Fibroblast of skin of left biceps (primary cell): Measurements from ENCODE around the gene CPA5.
A peak's percentile ranks its signal among the peaks of the same experiment; 100 is the strongest.

Experiments used
- DNase-seq, 2 experiments: peaks; one replicate each; pipeline ENCODE4 v3.0.0-alpha.2; 2013; ENCODE audit warnings: low read depth in 2 of 2

The CPA5 gene

DNA sequence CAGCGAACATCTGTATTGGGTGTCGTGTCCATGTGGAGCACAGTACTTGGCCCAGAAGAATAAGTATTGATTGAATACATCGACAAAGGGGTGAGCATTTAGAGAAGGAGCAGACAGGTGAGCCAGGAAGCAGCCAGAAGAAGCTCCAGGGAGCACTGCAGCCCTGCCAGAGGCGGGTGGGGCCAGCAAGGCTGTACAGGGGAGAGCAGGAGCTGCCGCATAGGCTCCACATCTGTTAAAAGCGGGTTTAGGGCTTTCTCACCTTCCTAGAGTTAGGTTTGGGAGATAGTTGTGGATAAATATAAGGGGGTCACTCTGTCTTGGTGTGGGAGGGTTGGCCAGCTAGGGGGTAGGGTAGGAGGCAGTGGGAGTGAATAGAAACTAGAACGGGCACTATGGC is 34.4 kb downstream of the CPA5 start:
- DNase-seq: no peak

- no peak for DNase-seq
Measured at GRCh38 chr7:130379532-130379920, 34.9 kb downstream of the CPA5 start.

DNA sequence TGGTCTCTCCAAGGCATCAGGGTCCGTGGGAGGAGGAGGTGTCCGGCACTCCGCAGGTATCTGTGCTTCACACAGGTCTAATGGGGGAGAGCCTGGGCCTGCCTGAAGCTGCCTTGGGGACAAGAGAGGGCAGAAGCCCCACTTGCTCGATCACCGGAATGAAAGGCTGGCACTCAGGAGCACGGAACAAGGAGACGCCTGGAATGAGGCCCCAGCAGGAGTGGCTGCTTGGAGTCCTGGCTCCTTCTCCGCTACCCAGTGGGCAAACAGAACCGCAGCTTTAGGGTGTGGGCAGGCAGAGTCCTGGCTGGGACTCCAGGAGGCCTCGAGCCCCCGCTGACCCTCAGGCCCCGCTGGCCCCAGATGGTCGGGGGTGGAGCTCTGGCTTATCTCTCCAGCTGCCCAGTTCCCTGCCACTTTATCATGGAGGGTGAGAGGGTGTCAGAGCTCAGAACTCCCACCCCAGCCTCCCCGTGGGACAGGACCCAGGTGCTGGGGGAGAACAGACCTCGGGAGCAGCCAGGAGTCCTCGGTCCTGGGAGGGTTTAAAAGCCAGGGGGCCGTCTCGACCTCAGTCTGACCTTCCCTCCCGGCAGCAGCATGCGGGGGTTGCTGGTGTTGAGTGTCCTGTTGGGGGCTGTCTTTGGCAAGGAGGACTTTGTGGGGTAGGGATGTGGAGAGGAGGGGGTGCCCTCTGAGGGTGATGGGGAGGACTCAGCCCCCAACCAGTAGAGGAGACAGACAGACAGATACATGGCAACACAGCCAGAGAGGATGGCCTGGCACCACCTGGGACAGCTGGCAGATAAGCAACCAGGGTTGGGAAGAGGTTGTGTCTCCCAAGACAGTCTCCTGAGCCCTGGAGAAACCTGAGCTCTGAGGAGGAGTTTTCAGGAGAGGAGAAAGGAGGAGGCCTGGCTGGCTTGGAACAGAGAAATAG is 35.6 kb downstream of the CPA5 start, which contains the start of gene CPA1:
Gene CPA1, plus strand, starts transcription at position 574 of the 940 bp plus-strand sequence. Its CDS starts 27 bp downstream, at position 601.
- DNase-seq: no peak

DNA sequence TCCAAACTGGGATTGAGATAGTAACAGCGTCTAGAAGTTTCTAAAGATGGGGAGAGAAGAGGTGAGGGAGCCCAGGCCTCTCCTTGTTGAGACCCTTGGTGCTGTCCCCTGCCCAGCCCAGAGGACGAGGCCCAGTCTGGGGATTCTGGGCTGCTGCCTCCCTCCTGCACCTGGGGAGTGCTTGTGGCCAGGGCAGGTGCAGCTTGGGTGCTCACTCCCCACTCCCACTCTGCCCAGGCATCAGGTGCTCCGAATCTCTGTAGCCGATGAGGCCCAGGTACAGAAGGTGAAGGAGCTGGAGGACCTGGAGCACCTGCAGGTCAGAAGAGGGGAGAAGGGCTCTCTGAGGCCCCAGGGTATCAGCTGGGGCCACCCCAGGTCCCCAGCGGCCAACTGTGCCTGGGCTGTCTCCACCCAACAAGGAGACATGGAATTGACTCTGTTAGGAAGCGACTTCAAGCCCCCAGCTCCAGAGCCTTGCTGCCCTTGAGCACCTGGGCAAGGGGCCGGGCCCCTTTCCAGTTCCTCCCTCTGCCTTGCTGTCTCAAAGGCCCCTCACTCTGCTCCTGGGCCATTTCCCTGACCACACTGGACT is 36.3 kb downstream of the CPA5 start:
- DNase-seq: no peak

DNA sequence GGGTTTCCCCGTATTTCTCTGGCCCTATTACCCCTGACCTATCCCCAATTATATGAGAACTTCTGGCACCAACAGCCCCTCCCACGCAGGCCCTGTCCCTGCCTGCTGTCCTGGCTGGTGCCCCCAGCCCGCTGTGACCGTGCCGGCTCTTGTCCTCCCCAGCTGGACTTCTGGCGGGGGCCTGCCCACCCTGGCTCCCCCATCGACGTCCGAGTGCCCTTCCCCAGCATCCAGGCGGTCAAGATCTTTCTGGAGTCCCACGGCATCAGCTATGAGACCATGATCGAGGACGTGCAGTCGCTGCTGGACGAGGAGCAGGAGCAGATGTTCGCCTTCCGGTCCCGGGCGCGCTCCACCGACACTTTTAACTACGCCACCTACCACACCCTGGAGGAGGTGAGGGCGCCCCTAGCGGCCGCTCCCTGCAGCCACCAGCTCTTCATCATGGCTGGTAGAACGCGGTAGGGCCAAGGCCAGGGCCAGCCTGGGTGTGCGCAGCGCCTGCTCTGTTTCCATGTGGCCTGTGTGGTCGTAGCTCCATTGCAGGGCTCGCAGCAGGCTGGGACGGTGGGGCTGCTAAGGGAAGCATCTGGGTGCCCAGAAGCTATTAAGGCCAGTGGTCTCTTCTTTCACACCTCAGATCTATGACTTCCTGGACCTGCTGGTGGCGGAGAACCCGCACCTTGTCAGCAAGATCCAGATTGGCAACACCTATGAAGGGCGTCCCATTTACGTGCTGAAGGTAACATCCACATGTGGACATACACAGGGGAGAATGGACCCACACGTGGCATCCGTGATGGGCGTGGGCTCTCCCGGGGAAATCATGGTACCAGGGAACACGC is 37.1 kb downstream of the CPA5 start:
- DNase-seq: no peak

- no peak for DNase-seq
Measured at GRCh38 chr7:130383187-130383980, 38.8 kb downstream of the CPA5 start.

- no peak for DNase-seq
Measured at GRCh38 chr7:130384371-130384801, 39.8 kb downstream of the CPA5 start.

DNA sequence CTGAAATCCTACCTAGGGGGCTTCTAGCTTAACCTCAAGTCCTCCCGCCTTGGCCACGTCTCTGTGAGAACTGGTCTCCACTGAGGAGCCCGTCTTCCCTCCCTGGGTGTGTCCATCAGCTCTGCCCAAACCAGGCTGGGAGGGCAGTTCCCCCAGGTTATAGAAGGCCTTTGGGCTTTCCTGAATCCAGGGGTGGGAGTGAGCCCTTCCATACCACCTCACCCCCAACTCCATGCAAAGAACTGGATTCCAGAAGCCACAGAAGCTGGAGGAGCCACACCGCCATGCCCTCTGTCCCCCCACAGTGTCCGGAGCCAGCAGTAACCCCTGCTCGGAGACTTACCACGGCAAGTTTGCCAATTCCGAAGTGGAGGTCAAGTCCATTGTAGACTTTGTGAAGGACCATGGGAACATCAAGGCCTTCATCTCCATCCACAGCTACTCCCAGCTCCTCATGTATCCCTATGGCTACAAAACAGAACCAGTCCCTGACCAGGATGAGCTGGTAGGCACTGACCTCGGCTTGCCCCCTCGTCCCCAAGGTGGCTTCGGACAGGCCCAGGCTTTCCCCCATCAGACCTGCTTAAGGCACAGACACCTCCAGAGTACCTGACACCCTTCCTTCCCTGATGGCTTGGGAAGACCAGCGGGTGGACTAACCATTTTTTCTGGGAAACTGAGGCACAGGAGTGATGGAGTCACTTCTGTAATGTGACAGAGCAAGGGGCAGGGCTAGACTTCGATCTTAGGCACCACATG is 40.4 kb downstream of the CPA5 start:
- no peak for DNase-seq

- DNase-seq: no peak
Measured at GRCh38 chr7:130385600-130386066, 41.0 kb downstream of the CPA5 start.

- DNase-seq: no peak
Measured at GRCh38 chr7:130386876-130387275, 42.3 kb downstream of the CPA5 start.

DNA sequence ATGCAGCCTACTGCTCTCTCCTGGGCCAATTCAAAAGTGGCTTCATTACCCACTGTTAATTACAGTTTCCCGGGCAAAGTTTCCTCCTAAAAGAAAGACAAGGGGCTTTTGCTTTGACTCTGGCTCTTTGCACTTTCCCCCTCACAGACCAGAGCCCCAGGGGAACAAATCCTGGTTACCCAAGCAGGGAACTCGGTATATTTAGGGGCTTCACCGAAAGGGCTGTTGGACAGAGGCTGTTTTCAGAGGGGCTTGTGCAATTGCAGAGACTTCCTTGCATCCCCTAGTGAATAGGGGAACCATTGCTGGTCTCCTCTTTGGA is 42.7 kb downstream of the CPA5 start:
- DNase-seq: no peak

- peak; percentile 84 to 85 for DNase-seq
Measured at GRCh38 chr7:130387628-130388403, 43.2 kb downstream of the CPA5 start.

- no peak for DNase-seq
Measured at GRCh38 chr7:130388671-130389070, 44.1 kb downstream of the CPA5 start.

DNA sequence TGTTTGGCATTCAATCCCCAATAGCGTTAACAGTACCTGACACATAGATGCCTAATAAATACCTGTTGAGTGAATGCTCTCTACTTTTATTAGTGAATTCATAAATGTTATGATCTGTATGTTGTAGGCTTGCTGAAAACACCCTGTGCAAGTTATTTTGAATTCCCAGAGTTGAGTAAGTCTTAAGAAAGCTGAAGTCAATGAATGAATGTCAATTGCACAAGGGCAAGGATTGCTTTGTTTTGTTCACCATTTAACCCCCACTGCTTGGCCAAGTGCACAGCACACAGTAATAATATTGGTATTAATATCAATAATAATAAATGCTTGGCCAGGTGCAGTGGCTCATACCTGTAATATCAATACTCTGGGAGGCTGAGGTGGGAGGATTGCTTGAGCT is 45.9 kb downstream of the CPA5 start:
- DNase-seq: no peak

DNA sequence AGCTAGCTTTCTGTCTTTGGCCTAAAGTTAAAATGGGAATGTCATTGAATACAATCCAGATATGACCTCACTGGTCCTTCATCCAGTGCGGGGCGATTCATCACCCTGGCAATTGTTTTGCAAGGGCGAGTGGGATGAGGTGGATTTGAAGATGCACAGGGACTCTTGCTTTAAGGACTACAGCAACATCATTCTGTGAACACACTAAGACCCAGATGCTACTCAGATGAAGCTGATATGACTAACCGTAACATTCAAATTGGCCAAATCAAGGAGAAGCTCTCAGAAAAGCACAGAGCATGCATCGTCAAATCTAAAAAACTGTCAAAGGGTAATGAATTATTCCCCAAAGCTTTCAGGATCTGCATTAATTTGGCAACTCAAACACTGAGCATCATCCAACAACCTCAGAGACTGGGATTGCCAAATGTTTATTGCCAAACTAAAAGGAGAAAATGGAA is 48.5 kb downstream of the CPA5 start:
- peak; percentile 61 to 69 for DNase-seq

DNA sequence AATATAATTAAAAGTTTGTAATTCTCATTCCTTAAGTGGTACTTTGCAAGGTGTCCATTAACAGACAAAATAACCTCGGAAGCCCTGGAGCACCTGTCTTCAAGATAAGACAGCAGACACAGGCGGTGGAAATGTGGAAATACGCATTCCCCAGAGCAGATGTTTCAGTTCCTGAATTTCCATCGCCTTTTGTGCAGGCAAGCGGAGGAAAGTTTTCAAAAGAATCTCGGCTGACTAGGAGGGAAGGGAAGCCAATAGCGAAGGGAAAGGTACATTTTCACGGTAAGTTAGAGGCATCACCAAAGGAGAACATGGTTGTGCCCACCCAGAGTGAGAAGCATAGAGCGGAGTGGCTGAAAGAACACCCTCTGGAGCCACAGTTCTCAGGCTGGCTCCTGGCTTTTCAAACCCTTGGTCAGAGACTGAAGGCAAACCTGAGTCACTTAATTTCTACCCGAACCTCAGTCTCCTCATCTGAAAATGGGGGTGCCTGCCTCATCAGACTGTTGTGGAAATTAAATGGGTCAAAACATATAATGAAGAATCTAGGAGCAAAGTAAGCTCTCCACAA is 49.3 kb downstream of the CPA5 start:
- DNase-seq: no peak

DNA sequence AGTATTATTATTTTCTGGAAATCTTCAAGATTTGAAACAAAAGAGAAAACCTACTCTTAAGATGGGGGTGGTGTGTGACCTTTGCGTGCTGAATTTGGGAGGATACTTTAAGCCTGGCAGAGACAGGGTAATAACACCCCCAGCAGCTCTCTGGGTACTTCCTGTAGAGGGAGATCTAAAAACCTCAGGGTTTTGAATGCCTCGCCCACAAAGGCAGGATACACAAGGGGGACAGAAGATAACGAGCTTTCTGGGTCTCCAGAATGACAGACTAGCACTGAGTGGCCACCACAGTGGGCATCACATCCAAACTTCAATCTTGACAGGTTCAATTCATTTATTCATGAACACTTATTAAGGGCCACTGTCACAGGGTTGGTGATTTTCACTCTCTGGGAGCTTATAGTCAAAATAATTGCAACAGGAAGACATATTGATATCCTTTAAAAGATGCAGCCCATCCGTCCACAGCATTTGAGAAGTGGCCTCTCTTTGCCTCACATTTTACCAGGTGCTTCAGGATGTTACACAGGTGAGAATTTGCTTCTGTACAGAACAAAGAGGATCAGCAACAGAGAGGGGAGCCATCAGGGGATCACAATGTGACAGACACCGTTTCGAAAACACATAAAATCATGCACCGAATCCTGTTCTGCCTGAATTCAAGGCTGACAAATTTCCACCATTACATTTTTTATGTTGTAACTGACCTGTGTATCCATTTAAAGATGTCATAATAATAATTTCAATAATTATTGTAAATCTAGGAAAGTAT is 50.0 kb downstream of the CPA5 start:
- DNase-seq: no peak

- no peak for DNase-seq
Measured at GRCh38 chr7:130395421-130395820, 50.8 kb downstream of the CPA5 start.

DNA sequence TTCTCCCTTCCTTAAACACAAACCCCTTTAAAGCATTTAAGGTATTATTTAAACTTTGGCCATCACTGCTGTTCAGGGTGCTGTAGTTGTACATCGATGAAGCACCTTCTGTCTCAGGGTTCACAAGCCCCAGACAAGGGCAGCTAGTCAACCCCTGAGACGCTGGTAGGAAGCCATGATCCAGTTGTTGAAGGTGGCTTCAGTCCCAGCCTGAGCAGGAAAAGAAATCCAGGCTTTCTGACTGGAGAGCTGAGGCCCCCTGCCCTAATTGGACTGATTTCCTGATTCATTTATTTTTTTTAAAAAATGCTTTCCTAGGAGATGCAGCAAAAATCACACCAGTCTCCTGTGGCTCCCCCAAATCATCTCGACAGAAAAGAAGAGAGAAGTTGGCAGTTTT is 51.5 kb downstream of the CPA5 start:
- DNase-seq: no peak
